GM12875 (cell line): ENCODE data around the gene PARD6B.

Experiments
- H3K4me3 ChIP-seq: one replicate; pipeline ENCODE4 v1.5.1; 2011; ENCODE audit warnings: low read depth, low read length, control low read depth
- TF ChIP-seq, protein P1 (sequence below): IDR thresholded peaks from 2 replicates; pipeline ENCODE4 v1.5.1; 2011; ENCODE audit warnings: low read depth, mild to moderate bottlenecking, control low read depth, inconsistent platforms, low read length, moderate library complexity, borderline replicate concordance; ENCODE audit not compliant: insufficient read depth

PARD6B gene

GRCh38 chr20:50783390-50783789 lies 52.0 kb downstream of the PARD6B start:
- no peak overlapping the region for H3K4me3 ChIP-seq
- TF ChIP-seq, protein P1, sequence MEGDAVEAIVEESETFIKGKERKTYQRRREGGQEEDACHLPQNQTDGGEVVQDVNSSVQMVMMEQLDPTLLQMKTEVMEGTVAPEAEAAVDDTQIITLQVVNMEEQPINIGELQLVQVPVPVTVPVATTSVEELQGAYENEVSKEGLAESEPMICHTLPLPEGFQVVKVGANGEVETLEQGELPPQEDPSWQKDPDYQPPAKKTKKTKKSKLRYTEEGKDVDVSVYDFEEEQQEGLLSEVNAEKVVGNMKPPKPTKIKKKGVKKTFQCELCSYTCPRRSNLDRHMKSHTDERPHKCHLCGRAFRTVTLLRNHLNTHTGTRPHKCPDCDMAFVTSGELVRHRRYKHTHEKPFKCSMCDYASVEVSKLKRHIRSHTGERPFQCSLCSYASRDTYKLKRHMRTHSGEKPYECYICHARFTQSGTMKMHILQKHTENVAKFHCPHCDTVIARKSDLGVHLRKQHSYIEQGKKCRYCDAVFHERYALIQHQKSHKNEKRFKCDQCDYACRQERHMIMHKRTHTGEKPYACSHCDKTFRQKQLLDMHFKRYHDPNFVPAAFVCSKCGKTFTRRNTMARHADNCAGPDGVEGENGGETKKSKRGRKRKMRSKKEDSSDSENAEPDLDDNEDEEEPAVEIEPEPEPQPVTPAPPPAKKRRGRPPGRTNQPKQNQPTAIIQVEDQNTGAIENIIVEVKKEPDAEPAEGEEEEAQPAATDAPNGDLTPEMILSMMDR = no peak

DNA sequence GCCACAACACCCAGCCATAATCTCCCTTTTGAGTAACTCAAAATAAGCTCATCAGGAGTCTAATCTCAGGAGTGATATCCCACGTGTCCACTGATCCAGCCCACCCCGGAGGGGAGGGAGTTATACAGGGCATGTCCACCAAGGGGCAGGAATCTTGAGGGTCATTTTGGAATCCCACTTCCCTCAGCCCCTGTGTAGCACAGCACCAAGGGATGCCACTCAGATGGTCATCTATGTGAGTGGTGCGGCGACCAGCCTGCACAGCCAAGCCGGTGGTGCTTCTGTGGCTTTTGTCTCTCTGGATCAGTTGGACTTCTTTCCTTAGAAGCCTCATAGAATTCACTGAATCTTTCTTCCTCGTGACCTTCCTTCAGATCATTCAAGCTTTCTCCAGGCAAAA lies 52.5 kb downstream of the PARD6B start:
- TF ChIP-seq, protein P1 = no peak
- no peak overlapping the region for H3K4me3 ChIP-seq

- no peak overlapping the region for H3K4me3 ChIP-seq
- TF ChIP-seq, protein P1 = no peak
Measured at GRCh38 chr20:50784464-50784863, 53.1 kb downstream of the PARD6B start.

DNA sequence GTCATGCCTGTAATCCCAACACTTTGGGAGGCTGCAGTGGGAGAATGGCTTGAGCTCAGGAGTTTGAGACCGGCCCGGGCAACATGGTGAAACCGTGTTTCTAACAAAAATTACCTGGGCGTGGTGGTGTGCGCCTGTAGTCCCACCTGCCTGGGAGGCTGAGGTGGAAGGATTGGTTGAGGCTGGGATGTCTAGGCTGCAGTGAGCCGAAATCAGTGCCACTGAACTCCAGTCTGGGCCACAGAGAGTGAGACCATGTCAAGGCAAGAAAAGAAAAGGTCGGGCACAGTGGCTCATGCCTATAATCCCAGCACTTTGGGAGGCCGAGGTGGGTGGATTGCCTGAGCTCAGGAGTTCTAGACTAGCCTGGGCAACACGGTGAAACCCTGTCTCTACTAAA lies 55.3 kb downstream of the PARD6B start:
- H3K4me3 ChIP-seq = no peak overlapping the region
- TF ChIP-seq, protein P1 = no peak

DNA sequence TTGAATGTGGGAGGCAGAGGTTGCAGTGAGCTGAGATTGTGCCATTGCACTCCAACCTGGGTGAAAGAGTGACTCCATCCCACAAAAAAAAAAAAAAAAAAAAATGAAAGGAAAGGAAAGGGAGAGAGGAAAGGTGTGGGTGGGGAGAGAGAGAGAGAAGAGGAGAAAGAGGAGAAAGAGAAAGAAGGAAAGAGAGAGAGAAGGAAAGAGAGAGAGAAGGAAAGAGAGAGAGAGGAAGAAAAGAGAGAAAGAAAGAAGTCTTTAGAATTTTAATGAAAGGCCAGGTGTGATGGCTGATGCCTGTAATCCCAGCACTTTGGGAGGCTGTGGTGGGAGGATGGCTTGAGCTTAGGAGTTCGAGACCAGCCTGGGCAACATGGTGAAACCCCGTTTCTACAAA lies 55.8 kb downstream of the PARD6B start:
- no peak overlapping the region for H3K4me3 ChIP-seq
- TF ChIP-seq, protein P1 = no peak

DNA sequence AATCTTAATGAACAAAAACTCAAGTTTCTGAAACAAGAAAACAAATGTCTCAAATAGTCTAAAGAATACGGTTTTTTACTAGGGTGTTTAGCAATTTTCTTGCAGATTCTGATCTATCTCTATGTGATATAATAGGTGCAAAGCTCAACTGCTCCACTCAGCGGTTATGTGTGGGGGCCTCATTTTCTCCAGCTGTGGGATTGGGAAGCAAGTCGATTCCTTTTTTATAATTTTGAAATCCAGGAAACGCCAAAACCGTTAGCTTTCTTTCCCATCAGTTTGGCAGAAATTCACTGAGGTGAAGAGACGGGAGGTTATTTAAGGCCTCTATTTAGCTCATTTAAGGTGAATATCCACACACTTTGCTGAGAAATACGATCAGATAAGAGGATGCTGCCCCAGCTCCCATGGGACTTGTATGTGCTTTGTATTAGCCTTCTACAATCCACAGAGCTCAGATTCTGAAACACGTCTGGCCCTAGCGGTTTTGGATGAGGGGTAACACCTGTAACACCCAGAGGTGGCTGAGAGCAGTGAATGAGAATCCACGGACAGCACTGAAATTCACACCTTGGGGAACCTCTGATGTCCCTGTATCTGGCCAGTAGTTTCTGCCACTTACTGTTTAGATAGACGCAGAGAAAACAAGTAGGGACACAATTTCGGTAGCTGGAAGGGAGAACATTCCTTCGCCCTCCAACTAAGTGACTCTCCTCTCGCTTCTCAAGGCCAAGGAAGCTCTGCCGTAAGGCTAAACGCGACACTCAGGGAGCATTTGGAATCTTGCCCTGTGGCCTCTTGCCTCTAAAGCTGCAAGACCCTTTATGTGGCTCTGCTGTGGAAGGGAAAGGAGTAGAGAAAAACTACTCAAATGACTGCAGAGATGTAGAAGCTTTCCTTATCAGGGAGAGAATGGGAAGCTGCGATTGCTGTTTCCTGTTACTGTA lies 56.9 kb downstream of the PARD6B start:
- H3K4me3 ChIP-seq = no peak overlapping the region
- TF ChIP-seq, protein P1 = no peak

GRCh38 chr20:50789968-50790650 lies 58.7 kb downstream of the PARD6B start:
- no peak overlapping the region for H3K4me3 ChIP-seq
- TF ChIP-seq, protein P1 = no peak
